HG03442 (cell line): ENCODE measurements around the gene PRTN3.
"Not testable (repeated sequence)": the region's sequence is repeated elsewhere in the genome, so short reads cannot be mapped to it uniquely, and the experiment has no call there.

Experiments
- ATAC-seq: cut with Tn5 transposase; IDR thresholded peaks from one replicate; pipeline ENCODE4 v1.9.1; 2021; ENCODE audit warnings: mild to moderate bottlenecking, moderate library complexity; ENCODE audit not compliant: unreplicated experiment

PRTN3 gene

DNA sequence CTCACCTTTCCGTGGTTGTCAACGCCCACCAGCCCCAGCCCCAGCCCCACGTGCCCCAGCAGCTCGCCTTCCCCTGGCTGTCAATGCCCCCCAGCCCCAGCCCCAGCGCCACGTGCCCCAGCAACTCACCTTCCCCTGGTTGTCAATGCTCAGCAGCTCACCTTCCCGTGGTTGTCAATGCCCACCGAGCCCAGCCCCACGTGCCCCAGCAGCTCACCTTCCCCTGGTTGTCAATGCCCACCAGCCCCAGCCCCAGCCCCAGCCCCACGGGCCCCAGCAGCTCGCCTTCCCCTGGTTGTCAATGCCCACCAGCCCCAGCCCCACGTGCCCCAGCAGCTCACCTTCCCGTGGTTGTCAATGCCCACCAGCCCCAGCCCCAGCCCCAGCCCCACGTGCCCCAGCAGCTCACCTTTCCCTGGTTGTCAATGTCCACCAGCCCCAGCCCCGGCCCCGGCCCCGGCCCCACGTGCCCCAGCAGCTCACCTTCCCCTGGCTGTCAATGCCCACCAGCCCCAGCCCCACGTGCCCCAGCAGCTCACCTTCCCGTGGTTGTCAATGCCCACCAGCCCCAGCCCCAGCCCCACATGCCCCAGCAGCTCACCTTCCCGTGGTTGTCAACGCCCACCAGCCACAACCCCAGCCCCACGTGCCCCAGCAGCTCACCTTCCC lies 37.3 kb downstream of the PRTN3 start:
- not testable (repeated sequence) for ATAC-seq

DNA sequence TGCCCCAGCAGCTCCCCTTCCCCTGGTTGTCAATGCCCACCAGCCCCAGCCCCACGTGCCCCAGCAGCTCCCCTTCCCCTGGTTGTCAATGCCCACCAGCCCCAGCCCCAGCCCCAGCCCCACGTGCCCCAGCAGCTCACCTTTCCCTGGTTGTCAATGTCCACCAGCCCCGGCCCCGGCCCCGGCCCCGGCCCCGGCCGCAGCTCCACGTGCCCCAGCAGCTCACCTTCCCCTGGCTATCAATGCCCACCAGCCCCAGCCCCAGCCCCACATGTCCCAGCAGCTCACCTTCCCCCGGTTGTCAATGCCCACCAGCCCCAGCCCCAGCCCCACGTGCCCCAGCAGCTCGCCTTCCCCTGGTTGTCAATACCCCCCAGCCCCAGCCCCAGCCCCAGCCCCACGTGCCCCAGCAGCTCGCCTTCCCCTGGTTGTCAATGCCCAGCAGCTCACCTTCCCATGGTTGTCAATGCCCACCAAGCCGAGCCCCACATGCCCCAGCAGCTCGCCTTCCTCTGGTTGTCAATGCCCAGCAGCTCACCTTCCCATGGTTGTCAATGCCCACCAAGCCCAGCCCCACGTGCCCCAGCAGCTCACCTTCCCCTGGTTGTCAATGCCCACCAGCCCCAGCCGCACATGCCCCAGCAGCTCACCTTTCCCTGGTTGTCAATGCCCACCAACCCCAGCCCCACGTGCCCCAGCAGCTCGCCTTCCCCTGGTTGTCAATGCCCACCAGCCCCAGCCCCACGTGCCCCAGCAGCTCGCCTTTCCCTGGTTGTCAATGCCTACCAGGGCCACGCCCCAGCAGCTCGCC lies 38.2 kb downstream of the PRTN3 start:
- ATAC-seq: not testable (repeated sequence)

DNA sequence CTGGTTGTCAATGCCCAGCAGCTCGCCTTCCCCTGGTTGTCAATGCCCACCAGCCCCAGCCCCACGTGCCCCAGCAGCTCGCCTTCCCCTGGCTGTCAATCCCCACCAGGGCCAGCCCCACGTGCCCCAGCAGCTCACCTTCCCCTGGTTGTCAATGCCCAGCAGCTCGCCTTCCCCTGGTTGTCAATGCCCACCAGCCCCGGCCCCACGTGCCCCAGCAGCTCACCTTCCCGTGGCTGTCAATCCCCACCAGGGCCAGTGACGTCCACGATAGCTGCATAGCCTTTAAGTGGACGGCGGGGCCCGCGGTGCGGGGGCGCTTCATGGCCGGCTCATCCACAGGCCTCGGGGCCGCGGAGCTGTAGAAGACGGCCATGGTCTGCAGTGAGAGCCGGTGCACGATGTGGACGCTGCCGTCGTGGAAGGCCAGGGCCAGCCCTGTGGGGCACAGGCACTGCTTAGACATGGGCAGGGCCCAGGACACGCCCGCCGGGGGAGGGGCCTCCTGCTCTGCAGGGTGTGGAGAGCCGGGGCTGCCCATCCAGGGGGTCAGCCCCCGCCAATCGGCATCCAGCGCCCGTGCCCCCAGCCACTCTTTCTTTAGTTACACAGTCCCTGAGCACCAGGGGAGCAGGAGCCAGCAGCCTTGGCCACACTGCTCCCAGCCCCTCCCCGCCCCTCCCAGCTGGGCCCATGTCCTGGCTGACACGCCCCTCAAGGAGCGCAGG lies 39.1 kb downstream of the PRTN3 start:
- ATAC-seq: no peak

DNA sequence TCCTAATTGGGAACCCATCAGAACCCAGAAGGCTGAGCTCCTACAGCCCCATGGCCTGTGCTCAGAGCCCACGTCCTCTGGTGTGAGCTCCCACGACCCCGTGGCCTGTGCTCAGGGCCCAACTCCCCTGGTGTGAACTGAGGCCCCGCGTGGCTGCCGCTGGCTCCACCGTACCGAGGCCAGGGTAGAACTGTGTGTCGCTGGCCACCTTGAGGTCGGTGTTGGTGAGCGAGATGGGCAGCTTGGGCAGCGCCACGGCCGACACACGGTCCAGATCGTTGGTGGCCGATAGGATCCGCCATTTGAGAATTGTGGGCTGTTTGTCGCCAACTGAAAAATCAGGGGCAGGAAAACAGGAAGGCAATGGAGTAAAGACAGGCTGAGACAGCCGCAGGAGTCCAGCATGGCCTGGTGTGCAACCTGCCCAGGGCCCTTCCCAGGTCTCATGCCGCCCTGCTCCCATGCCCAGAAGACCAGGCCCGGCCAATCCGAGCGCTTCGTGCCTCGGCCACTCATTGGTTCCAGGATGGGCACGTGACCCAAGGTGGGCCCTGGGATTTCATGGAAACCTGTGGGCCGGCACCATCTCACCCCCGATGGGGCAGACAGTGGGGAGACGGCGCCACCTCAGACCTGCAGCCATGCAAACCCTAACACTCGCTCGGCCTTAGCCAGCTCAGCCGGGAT lies 40.7 kb downstream of the PRTN3 start:
- no peak for ATAC-seq

DNA sequence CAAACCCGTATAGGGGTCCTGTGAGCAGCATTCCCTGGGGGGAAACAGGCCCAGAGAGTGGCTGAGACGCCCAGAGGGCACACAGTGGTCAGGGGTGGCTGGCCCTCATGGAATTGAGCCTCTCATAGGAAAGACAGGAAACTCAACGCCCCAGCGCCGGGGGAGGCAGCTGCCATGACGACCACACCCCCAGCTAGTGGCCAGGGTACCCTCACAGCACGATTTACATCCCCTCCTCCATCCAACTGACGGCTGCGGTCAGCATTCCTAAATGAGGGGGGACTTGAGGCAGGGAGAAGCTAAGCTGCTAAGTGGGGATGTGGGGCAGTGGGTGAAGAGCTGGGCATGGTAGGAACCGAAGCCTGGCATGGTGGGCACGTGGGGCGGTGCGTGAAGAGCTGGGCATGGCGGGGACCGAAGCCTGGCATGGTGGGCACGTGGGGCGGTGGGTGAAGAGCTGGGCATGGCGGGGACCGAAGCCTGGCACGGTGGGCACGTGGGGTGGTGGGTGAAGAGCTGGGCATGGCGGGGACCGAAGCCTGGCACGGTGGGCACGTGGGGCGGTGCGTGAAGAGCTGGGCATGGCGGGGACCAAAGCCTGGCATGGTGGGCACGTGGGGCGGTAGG lies 42.2 kb downstream of the PRTN3 start:
- ATAC-seq: no peak

DNA sequence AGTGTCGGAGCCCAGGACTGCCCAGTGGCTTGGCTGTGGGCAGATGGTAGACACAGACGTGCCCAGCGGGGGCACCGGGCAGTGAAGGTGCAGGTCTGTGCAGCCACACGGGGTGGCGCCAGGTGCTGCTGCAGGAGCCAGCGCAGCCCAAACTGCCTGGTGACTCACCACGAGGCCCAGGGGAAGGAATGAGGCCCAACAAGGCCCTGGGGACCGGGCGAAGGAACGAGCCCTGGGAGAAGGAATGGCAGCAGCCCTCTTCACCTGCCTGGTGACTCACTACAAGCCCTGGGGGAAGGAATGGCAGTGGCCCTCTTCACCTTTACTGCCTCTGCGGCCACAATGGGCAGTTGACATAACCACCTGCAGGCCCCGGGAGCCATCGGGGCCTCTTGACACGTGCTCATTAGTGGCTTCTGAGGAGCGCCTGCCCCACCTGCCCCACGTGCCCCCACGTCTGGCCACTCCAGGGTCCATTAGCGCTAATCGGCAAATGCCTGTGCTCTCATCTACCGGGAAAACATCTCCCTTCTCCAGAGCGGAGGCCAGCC lies 42.9 kb downstream of the PRTN3 start:
- no peak for ATAC-seq

DNA sequence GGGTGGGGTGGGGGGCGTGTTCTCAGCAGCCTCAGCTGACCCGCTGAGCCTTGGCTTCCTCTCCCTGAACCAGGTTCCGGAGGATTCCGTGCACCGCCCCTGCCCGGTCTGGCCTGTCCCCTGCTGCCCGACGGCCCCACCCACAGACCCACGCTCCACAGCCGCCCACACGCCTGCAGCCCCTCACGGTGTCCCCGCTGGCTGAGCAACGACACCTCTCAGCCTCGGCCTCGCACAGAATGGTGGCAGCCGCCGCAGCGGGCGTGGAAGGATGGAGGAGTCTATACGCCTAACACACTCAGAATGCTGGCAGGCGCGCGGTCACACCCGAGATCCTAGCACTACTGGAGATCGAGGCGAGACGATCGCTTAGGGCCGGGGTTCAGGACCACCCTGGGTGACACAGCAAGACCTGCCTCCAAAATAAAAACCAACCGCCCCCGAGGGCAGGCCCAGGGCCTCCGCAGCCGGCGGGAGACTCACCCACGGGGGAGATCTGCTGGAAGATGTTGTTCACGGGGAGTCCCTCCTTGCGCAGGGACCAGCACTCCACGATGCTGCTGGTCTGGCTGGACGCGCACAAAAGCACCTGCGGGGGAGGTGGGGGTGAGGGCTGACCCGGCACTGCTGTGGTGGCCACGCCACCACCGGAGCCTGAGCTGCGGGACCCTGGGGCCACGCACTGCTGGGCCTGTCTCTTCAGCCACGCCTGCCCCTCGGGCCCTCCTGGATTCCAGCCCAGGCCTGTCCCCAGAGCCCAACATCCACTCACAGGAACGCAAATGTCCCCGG lies 43.8 kb downstream of the PRTN3 start:
- ATAC-seq: no peak

DNA sequence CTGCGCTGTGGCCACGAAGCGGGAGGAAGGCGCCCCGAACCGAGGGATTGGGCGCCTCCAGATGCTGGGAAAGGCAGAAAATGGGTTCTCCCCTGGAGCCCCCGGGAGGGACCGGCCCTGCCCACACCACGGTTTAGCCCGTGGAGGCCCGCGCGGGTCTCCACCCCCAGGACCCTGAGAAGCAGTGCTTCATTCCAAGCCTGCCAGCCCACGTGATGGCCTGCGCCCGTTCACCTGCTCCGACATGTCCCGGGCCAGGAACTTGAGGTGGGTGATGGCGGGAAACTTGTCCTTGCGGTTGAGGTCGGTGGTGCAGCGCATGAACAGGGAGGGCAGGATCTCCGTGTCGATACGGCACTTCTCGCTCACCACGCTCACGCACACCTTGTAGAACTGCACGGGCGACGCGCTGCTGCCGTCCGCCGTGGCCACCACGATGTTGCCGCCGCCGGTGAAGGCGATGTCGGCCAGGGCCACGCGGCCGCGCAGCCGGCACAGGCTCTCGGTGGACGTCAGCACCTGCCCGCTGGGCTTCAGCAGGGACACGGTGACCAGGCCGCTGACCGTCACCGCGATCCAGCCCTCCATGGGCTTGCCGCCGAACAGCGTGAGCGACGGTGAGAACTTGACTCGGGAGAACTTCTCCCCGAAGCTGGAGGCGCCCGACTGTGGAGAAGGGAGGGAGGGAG lies 44.9 kb downstream of the PRTN3 start:
- ATAC-seq: no peak

DNA sequence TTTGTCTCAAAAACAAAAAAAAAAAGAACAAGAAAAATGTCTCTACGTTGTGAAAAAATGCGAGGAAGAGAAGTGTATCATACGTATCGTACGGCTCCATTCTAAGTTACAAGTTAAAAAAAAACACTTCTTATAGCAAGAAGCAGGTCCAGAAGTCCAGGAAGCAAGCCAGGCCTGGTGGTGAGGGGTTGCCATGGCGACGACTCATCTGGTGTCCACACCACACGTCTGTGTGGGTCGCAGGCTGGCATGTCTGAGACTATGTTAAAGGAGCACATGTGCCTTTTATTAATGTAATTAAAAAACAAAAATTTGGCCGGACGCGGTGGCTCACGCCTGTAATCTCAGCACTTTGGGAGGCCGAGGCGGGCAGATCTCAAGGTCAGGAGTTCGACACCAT lies 46.3 kb downstream of the PRTN3 start:
- no peak for ATAC-seq

DNA sequence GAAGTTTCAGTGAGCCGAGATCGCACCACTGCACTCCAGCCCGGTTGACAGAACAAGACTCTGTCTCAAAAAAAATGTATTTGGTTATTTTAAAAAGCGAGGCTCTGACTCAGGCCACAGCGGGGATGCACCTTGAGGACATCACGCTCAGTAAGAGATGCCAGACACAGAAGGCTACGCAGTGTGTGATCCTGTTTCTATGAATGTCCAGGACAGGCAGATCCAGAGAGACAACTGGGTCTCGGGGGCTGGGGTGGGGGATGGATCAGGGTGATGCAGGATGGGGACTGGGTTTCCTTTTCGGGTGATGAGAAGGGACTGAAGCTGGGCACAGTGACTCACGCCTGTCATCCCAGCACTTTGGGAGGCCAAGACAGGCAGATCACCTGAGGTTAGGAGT lies 46.8 kb downstream of the PRTN3 start:
- no peak for ATAC-seq

DNA sequence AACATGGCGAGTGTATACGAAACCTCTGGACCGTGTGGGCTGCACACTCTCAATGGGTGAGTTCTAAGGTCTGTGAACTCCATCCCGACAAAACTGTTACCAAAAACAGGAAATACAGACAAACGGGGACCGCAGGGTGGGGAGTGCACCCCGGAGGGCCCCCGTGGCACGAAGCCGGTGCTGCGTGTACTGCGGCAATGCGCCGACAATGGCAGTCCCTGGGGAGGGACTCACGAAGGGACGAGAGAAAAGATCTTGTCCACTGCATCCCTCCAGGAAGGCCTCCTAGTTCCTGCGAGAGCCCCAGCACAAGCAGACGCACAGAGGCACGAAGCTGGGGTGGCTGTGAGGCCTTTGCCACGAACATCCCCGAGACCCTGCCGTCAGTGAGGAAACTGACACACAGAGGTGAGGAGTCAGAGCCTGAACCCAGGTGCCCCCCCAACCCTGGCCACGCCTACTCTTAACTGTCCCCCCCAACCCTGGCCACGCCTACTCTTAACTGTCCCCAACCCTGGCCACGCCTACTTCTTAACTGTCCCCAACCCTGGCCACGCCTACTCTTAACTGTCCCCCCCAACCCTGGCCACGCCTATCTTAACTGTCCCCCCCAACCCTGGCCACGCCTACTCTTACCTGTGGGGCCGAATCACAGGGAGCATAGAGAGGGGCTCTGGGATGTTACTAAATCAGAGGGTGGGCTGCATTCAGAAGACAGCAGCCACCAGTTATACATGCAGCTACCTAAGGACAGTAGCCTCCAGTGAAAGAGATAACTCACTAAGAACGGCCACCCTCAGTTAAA lies 48.0 kb downstream of the PRTN3 start:
- ATAC-seq: no peak

DNA sequence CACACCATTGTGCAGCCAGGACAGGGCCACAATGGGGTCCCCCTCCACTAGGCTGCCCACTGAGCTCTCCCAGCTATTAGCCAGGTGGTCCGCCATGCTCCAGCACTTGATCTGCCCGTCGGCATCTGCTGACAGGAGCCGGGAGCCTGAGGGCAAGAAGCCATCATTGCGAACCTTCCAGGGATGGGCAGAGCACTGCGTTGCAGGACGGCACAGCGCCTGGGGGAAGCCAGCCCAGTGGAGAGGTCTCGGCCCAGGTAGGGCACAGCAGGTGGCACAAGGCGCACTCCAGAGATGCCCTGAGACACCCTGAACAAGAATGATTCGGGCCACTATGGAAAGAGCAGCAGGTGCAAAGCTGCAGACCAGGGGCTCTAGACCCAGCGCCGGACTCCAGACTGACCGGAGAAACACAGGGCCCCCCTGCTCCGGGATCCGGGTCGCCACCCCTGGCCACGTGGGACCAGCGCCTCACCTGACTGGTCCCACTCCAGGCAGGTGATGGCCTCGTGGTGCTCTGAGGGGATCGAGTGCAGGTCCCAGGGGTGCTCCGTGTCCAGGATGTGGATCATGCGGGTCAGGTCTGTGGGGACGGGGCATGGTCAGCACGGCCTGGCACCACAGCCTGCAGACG lies 49.0 kb downstream of the PRTN3 start:
- no peak for ATAC-seq

DNA sequence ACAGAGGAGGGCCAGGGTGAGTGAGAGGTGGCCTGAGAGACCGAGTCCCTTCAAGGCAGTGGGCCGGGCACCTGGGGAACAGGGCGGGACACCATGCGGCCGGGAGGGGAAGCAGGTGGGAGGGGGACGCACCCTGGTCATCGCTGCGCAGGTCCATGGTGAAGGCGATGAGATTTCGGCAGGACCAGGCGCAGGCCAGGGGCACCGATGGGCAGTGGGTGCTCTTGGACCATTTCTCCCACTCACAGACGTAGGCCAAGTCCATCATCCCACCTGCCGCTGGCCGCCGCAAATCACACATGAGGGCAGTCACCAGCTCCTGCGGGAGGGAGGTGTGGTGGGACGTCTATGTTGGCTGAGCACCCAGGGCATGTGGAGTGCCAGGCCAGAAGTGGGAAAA lies 50.0 kb downstream of the PRTN3 start:
- no peak for ATAC-seq

DNA sequence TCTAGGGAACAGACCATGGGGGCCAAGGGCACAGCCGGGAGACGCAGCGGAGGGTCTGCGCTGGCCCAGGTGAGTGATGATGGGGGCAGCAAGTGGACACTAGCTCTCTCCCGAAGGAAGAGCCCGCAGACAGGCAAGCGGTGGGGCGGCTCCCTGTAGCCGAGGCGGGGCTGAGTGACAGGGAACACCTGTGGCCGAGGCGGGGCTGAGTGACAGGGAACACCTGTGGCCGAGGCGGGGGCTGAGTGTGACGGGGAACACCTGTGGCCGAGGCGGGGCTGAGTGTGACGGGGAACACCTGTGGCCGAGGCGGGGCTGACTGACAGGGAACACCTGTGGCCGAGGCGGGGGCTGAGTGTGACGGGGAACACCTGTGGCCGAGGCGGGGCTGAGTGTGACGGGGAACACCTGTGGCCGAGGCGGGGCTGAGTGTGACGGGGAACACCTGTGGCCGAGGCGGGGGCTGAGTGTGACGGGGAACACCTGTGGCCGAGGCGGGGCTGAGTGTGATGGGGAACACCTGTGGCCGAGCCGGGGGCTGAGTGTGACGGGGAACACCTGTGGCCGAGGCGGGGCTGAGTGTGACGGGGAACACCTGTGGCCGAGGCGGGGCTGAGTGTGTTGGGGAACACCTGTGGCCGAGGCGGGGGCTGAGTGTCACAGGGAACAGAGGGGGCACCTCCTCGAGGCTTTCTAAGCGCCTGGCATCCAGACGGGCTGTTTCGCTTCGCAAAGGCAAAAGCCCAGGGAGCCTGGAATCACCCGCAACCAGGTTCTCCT lies 50.8 kb downstream of the PRTN3 start:
- ATAC-seq: not testable (repeated sequence)

DNA sequence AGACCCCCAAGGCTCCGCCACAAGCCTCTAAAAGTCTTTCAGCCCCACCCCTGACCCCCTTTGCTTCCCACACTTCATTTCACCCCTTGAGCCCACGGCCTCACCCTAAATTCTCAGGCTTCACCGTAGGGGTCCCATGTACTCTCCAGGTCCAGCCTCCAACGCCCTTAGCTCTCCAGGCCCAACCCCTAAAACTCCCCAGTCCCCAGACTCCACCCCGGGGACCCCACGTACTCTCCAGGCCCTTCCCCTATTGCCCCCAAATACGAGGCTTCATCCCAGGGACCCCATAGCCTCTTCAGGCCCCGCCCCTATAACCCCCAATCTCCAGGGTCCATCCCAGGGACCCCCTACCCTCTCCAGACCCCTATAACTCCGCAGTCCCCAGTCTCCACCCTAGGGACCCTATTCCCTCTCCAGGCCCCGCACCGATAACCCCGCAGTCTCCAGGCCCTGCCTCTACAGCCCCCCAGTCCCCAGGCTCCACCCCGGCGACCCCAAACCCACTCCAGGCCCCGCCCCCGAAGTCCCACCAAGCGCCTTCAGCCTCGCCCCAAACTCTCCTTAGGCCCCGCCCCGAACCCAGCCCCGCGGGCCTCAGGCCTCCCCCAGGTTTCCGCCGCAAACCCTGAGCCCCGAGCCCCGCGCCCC lies 51.6 kb downstream of the PRTN3 start:
- ATAC-seq: no peak

DNA sequence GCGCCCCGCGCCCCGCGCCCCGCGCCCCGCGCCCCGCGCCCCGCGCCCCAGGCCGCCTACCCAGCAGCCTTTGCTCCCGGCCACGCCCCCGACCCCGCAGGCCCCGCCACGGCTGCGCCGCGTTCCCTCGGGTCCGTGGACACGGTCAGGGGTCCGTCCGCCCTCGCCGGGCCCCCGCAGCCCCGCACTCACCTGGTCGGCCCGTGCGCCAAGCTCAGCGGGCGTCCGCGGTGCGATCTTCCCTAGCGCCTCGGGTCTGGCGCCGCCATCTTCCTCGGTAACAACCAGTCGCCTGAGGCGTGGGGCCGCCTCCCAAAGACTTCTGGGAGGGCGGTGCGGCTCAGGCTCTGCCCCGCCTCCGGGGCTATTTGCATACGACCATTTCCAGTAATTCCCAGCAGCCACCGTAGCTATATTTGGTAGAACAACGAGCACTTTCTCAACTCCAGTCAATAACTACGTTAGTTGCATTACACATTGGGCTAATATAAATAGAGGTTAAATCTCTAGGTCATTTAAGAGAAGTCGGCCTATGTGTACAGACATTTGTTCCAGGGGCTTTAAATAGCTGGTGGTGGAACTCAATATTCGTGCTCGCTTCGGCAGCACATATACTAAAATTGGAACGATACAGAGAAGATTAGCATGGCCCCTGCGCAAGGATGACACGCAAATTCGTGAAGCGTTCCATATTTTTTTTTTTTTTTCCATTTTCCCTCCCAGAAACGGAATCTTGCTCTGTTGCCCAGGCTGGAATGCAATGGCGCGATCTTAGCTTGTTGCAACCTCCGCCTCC lies 52.3 kb downstream of the PRTN3 start, which contains the start of the genes MED16 and RNU6-9:
Gene MED16 (minus strand): TSS at position 294 of the 796 bp plus-strand sequence. CDS start 2,056 bp downstream, outside the sequence.
Gene RNU6-9 (plus strand): TSS at position 591 of the 796 bp plus-strand sequence.
- ATAC-seq: peak; percentile 79
